HL-60 (cell line): ENCODE data around the gene UQCR11.

Experiments used
- DNase-seq, 2 experiments: peaks; one replicate each; pipeline ENCODE4 v3.0.0-alpha.2; 2010 to 2020; ENCODE audit warnings: low read depth in 1 of 2, low spot score in 1 of 2
- H3K27ac ChIP-seq: fragments of 250-450 bp; sonication (Bioruptor Pico); replicated peaks from 2 replicates; pipeline ENCODE4 v1.5.1; 2020; ENCODE audit warnings: mild to moderate bottlenecking, moderate library complexity
- H3K27me3 ChIP-seq: fragments of 250-450 bp; sonication (Bioruptor Pico); 2 replicates; pipeline ENCODE4 v1.5.1; 2021; ENCODE audit warnings: mild to moderate bottlenecking, moderate library complexity; ENCODE audit not compliant: insufficient read depth, poor library complexity, severe bottlenecking
- H3K4me3 ChIP-seq: replicated peaks from 2 replicates; pipeline ENCODE4 v1.5.1; 2011; ENCODE audit warnings: mild to moderate bottlenecking, control low read depth, low read length; ENCODE audit not compliant: insufficient read depth
- GABPA ChIP-seq: IDR thresholded peaks from 2 replicates; pipeline ENCODE4 v1.6.1; 2012; ENCODE audit warnings: low read depth
- POLR2AphosphoS5 ChIP-seq: IDR thresholded peaks from 2 replicates; pipeline ENCODE4 v1.6.1; 2012; ENCODE audit warnings: low read depth
- SPI1 ChIP-seq: IDR thresholded peaks from 2 replicates; pipeline ENCODE4 v1.6.1; 2012; ENCODE audit warnings: low read depth, mild to moderate bottlenecking, borderline replicate concordance
- TF ChIP-seq, protein P1 (sequence below): IDR thresholded peaks from one replicate; pipeline ENCODE4 v1.5.1; 2011; ENCODE audit warnings: low read length, control low read depth, inconsistent platforms; ENCODE audit not compliant: insufficient read depth
- TF ChIP-seq, protein P2 (sequence below): IDR thresholded peaks from 2 replicates; pipeline ENCODE4 v1.6.1; 2012; ENCODE audit warnings: low read depth; ENCODE audit not compliant: insufficient replicate concordance

Gene UQCR11

DNA sequence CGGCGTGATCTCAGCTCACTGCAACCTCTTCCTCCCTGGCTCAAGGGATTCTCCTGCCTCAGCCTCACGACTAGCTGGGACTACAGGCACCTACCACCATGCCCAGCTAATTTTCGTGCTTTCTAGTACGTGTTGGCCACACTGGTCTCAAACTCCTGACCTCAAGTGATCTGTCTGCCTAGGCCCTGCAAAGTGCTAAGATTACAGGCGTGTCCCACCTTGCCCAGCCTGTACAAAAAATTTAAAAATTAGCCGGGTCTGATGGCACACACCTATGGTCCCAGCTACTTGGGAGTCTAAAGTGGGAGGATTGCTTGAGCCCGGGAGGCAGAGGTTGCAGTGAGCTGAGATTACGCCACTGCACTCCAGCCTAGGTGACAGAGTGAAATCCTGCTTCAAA is 32.5 kb downstream of the UQCR11 start:
- H3K27ac ChIP-seq = no peak overlapping the region
- DNase-seq = no peak

DNA sequence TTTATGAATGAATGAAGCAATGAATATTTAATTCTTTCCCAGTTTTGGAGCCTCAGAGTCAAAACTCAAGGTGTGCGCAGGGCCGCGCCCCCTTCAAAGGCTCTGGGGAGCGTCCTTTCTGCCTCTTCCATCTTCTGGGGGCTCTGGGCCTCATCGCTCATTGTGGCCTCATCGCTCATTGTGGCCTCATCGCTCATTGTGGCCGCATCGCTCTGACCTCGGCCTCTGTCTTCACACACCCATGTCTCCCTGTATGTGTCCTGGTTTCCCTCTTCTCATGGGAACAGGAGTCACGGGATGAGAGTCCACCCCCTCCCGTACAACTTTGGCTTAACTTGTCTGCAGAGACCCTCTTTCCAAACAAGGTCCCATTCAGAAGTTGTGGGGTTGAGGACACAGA is 33.9 kb downstream of the UQCR11 start:
- H3K4me3 ChIP-seq = no peak overlapping the region
- TF ChIP-seq POLR2AphosphoS5 (no peak), SPI1 (no peak), GABPA (no peak)
- TF ChIP-seq, protein P1, sequence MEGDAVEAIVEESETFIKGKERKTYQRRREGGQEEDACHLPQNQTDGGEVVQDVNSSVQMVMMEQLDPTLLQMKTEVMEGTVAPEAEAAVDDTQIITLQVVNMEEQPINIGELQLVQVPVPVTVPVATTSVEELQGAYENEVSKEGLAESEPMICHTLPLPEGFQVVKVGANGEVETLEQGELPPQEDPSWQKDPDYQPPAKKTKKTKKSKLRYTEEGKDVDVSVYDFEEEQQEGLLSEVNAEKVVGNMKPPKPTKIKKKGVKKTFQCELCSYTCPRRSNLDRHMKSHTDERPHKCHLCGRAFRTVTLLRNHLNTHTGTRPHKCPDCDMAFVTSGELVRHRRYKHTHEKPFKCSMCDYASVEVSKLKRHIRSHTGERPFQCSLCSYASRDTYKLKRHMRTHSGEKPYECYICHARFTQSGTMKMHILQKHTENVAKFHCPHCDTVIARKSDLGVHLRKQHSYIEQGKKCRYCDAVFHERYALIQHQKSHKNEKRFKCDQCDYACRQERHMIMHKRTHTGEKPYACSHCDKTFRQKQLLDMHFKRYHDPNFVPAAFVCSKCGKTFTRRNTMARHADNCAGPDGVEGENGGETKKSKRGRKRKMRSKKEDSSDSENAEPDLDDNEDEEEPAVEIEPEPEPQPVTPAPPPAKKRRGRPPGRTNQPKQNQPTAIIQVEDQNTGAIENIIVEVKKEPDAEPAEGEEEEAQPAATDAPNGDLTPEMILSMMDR = no peak
- TF ChIP-seq, protein P2, sequence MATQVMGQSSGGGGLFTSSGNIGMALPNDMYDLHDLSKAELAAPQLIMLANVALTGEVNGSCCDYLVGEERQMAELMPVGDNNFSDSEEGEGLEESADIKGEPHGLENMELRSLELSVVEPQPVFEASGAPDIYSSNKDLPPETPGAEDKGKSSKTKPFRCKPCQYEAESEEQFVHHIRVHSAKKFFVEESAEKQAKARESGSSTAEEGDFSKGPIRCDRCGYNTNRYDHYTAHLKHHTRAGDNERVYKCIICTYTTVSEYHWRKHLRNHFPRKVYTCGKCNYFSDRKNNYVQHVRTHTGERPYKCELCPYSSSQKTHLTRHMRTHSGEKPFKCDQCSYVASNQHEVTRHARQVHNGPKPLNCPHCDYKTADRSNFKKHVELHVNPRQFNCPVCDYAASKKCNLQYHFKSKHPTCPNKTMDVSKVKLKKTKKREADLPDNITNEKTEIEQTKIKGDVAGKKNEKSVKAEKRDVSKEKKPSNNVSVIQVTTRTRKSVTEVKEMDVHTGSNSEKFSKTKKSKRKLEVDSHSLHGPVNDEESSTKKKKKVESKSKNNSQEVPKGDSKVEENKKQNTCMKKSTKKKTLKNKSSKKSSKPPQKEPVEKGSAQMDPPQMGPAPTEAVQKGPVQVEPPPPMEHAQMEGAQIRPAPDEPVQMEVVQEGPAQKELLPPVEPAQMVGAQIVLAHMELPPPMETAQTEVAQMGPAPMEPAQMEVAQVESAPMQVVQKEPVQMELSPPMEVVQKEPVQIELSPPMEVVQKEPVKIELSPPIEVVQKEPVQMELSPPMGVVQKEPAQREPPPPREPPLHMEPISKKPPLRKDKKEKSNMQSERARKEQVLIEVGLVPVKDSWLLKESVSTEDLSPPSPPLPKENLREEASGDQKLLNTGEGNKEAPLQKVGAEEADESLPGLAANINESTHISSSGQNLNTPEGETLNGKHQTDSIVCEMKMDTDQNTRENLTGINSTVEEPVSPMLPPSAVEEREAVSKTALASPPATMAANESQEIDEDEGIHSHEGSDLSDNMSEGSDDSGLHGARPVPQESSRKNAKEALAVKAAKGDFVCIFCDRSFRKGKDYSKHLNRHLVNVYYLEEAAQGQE = no peak
- no peaks in the 10 kb centered on the region for H3K27me3 ChIP-seq
- H3K27ac ChIP-seq = no peak overlapping the region
- DNase-seq = no peak

More for the DNA sequence above, 32.5 kb downstream of the UQCR11 start:
- no peak for TF ChIP-seq GABPA
- no peak for TF ChIP-seq SPI1
- TF ChIP-seq, protein P1 = no peak
- TF ChIP-seq POLR2AphosphoS5 = no peak
- TF ChIP-seq, protein P2 = no peak
- H3K27me3 ChIP-seq = no peaks in the 10 kb centered on the region
- no peak overlapping the region for H3K4me3 ChIP-seq

DNA sequence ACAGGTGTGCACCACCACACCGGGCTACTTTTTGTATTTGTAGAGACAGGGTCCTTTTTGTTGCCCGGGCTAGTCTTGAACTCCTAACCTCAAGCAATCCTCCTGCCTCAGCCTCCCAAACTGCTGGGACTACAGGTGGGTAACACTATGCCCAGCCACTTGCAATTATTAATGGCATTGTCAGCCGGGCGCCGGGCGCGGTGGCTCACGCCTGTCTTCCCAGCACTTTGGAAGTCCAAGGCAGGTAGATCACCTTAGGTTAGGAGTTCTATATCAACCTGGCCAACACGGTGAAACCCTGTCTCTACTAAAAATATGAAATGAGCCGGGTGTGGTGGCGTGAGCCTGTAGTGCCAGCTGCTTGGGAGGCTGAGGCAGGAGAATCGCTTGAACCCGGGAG is 34.4 kb downstream of the UQCR11 start:
- Histone ChIP-seq H3K4me3 (no peak overlapping the region), H3K27me3 (no peaks in the 10 kb centered on the region), H3K27ac (no peak overlapping the region)
- TF ChIP-seq, protein P1 = no peak
- no peak for TF ChIP-seq GABPA
- TF ChIP-seq POLR2AphosphoS5 = no peak
- TF ChIP-seq, protein P2 = no peak
- no peak for TF ChIP-seq SPI1
- DNase-seq = no peak
